Measurements from ENCODE around the gene LIMK1. TPM values are rescaled to one million over a fixed set of nuclear protein-coding genes. Genes with fewer than 3 reads are reported as not detected.

The LIMK1 gene
- 18.3 and 32.8 TPM in 2 replicates for total RNA-seq

GRCh38 chr7:74083117-74083876 lies at the start of gene LIMK1:
Gene LIMK1 (plus strand): TSS chr7:74083804. CDS start chr7:74083991, 187 bp downstream.

Other genes starting within 250 kb of the LIMK1 start
- 9.9 and 11.5 TPM in 2 replicates for gene METTL27, start 241.3 kb upstream of the LIMK1 start, total RNA-seq
- not detected in 2 replicates for gene TMEM270, start 222.6 kb upstream of the LIMK1 start, total RNA-seq
- 6.2 and 6.9 TPM in 2 replicates for gene ELN, start 55.6 kb upstream of the LIMK1 start, total RNA-seq
- gene EIF4H, start 90.6 kb downstream of the LIMK1 start, total RNA-seq = 249 and 464 TPM in 2 replicates
- 0.28 and 0.58 TPM in 2 replicates for gene LAT2, start 126.2 kb downstream of the LIMK1 start, total RNA-seq
- 10.1 and 45.2 TPM in 2 replicates for gene RFC2, start 170.6 kb downstream of the LIMK1 start, total RNA-seq
- gene CLIP2, start 205.6 kb downstream of the LIMK1 start, total RNA-seq = 64.8 and 65.0 TPM in 2 replicates

All from regular cardiac myocyte (primary cell).